BJ (cell line): Measurements from ENCODE around the gene SYT3. TPM values are rescaled to one million over a fixed set of nuclear protein-coding genes. Genes with fewer than 3 reads are reported as not detected.
"Not testable (repeated sequence)": the region's sequence is repeated elsewhere in the genome, so short reads cannot be mapped to it uniquely, and the experiment has no call there.

Experiments
- CTCF ChIA-PET: fragments of 350-600 bp; formaldehyde crosslinking; extraction: SDS; loops from one replicate; lab custom pipeline; 2021; ENCODE audit warnings: antibody characterized with exemption, inconsistent platforms; lab: Yijun Ruan, JAX
- POLR2A ChIA-PET: fragments of 300-600 bp; sonication (Branson Sonifier 250); formaldehyde crosslinking; extraction: SDS; loops from one replicate; lab custom pipeline; 2021; ENCODE audit warnings: antibody characterized with exemption; lab: Charles Lee
- DNase-seq: peaks from one replicate; pipeline ENCODE4 v3.0.0-alpha.2; 2011; ENCODE audit warnings: low read depth
- H3K27me3 ChIP-seq: 2 replicates; pipeline ENCODE4 v1.6.0; 2011; ENCODE audit warnings: low read length; ENCODE audit not compliant: control insufficient read depth, insufficient read depth
- H3K36me3 ChIP-seq: 2 replicates; pipeline ENCODE4 v1.5.1; 2011; ENCODE audit warnings: low read length; ENCODE audit not compliant: control insufficient read depth, insufficient read depth
- H3K4me3 ChIP-seq: 2 replicates; pipeline ENCODE4 v1.5.1; 2011; ENCODE audit warnings: low read depth, mild to moderate bottlenecking, control low read depth, low read length
- CTCF ChIP-seq: IDR thresholded peaks from 2 replicates; pipeline ENCODE4 v1.5.1; 2011; ENCODE audit warnings: low read depth, mild to moderate bottlenecking, control low read depth, inconsistent platforms, low read length, moderate library complexity; ENCODE audit not compliant: insufficient read depth
- polyA plus RNA-seq: library from polyadenylated mRNA; depleted of rRNA; stranded (reverse); fragments of >200 nt; gene quantifications from 2 replicates; pipeline ENCODE4 v1.2.3, GENCODE V29; 2011

SYT3 gene
- polyA plus RNA-seq, 1 experiment: 0.11 TPM

GRCh38 chr19:50624949-50625600, 14.6 kb downstream of the SYT3 start:
- H3K4me3 ChIP-seq: no peak overlapping the region
- ChIA-PET POLR2A (no interaction called here), CTCF (interaction anchor here (0.9 kb wide), 1 partner anchor 69 kb away, joined by 3 read pairs; no protein-coding TSS in a partner anchor)
- H3K36me3 ChIP-seq: no peaks in the 10 kb centered on the region
- no peaks in the 10 kb centered on the region for H3K27me3 ChIP-seq
- DNase-seq: no peak
- no peak for TF ChIP-seq CTCF

GRCh38 chr19:50620394-50620906, 19.2 kb downstream of the SYT3 start:
- DNase-seq, H3K36me3 ChIP-seq, H3K27me3 ChIP-seq, H3K4me3 ChIP-seq, POLR2A ChIA-PET: not testable (repeated sequence)
- CTCF ChIA-PET: interaction anchor here (0.6 kb wide), 1 partner anchor 283 kb away, joined by 3 read pairs; no protein-coding TSS in a partner anchor

- H3K4me3 ChIP-seq, H3K36me3 ChIP-seq, H3K27me3 ChIP-seq, POLR2A ChIA-PET, DNase-seq, CTCF ChIA-PET: not testable (repeated sequence)
Measured at GRCh38 chr19:50619184-50619583, 20.5 kb downstream of the SYT3 start.

- DNase-seq, H3K27me3 ChIP-seq, CTCF ChIA-PET, H3K36me3 ChIP-seq, POLR2A ChIA-PET, H3K4me3 ChIP-seq: not testable (repeated sequence)
Measured at GRCh38 chr19:50618379-50618778, 21.3 kb downstream of the SYT3 start.

GRCh38 chr19:50612504-50613404, 26.9 kb downstream of the SYT3 start:
- CTCF ChIA-PET, H3K27me3 ChIP-seq, POLR2A ChIA-PET, H3K36me3 ChIP-seq, DNase-seq, H3K4me3 ChIP-seq: not testable (repeated sequence)

GRCh38 chr19:50607874-50608785, 31.6 kb downstream of the SYT3 start:
- no peaks in the 10 kb centered on the region for H3K36me3 ChIP-seq
- peak; percentile 46 for TF ChIP-seq CTCF
- H3K27me3 ChIP-seq: no peaks in the 10 kb centered on the region
- ChIA-PET POLR2A (no interaction called here), CTCF (no interaction called here)
- H3K4me3 ChIP-seq: no peak overlapping the region
- no peak for DNase-seq
